Endothelial cell of umbilical vein (primary cell): Measurements from ENCODE around the gene ZDHHC19. TPM values are rescaled to one million over a fixed set of nuclear protein-coding genes. Genes with fewer than 3 reads are reported as not detected.

Experiments
- BruUV-seq: library from RNA; stranded (reverse); fragments of 400-500 nt; replicated peaks from 2 replicates; lab custom pipeline; 2021; lab: Mats Ljungman, UMichigan
- CTCF ChIA-PET: fragments of 300-600, 350-600 bp; sonication (Branson Sonifier 250); formaldehyde crosslinking; loops from one replicate; lab custom pipeline; 2021; ENCODE audit warnings: antibody characterized with exemption, inconsistent platforms; lab: Charles Lee
- POLR2A ChIA-PET: fragments of 300-600, 350-600 bp; sonication (Branson Sonifier 250); formaldehyde crosslinking; loops from one replicate; lab custom pipeline; 2021; ENCODE audit warnings: antibody characterized with exemption, inconsistent platforms; lab: Charles Lee
- DNase-seq: peaks from one replicate; pipeline ENCODE4 v3.0.0-alpha.2; 2011; ENCODE audit warnings: low read depth, low spot score
- FAIRE-seq: peaks from 2 replicates; lab custom pipeline; 2011; peaks lifted over from hg19 to GRCh38; lab: Jason Lieb, UNC
- H2AFZ ChIP-seq: 2 replicates; pipeline ENCODE4 v1.6.0; 2012; ENCODE audit warnings: low read depth, low read length, control low read depth, inconsistent platforms
- H3K27ac ChIP-seq: 2 replicates; pipeline ENCODE4 v1.5.1; 2011; ENCODE audit warnings: low read depth, mild to moderate bottlenecking, control low read depth, low read length, moderate library complexity; ENCODE audit not compliant: insufficient read depth
- H3K27me3 ChIP-seq, 2 experiments: 2 replicates each; pipeline versions ENCODE4 v1.6.0 to v1.6.1; 2011; ENCODE audit warnings: low read length in 2 of 2, mixed read lengths in 1 of 2; ENCODE audit not compliant: control insufficient read depth in 2 of 2, insufficient read depth in 2 of 2
- H3K36me3 ChIP-seq, 2 experiments: 2 replicates in 1 of 2; 3 replicates in 1 of 2; pipeline ENCODE4 v1.5.1; 2011; ENCODE audit warnings: low read length in 2 of 2, mild to moderate bottlenecking in 1 of 2, moderate library complexity in 1 of 2; ENCODE audit not compliant: control insufficient read depth in 2 of 2, insufficient read depth in 2 of 2; ENCODE audit errors: extremely low read depth in 1 of 2
- H3K4me1 ChIP-seq: 3 replicates; pipeline ENCODE4 v1.5.1; 2011; ENCODE audit warnings: mild to moderate bottlenecking, low read length; ENCODE audit not compliant: control insufficient read depth, insufficient read depth; ENCODE audit errors: extremely low read depth
- H3K4me2 ChIP-seq: 2 replicates; pipeline ENCODE4 v1.6.1; 2011; ENCODE audit warnings: low read length, control low read depth, mixed read lengths; ENCODE audit not compliant: insufficient read depth
- H3K4me3 ChIP-seq, 3 experiments: fragments of 200-600 bp in 1 of 3; sonication (generic), shearing (Covaris generic) in 1 of 3; replicated peaks in 1 of 3; 2 replicates each; pipeline ENCODE4 v1.5.1; 2011 to 2016; ENCODE audit warnings: control low read depth in 3 of 3, low read length in 3 of 3, mild to moderate bottlenecking in 2 of 3, inconsistent platforms in 1 of 3, low read depth in 1 of 3, moderate library complexity in 1 of 3; ENCODE audit not compliant: insufficient read depth in 1 of 3
- H3K79me2 ChIP-seq: 2 replicates; pipeline ENCODE4 v1.6.0; 2012; ENCODE audit warnings: low read length, inconsistent platforms; ENCODE audit not compliant: control insufficient read depth, insufficient read depth
- H3K9ac ChIP-seq: replicated peaks from 2 replicates; pipeline ENCODE3; 2011; ENCODE audit warnings: low read length, control low read depth; ENCODE audit not compliant: insufficient read depth; ENCODE audit errors: extremely low read depth
- H3K9me1 ChIP-seq: replicated peaks from 3 replicates; pipeline ENCODE4 v1.6.0; 2011; ENCODE audit warnings: mild to moderate bottlenecking, low read length; ENCODE audit not compliant: control insufficient read depth, insufficient read depth; ENCODE audit errors: extremely low read depth
- H3K9me3 ChIP-seq: replicated peaks from 2 replicates; pipeline ENCODE4 v1.5.1; 2012; ENCODE audit warnings: low read length, inconsistent platforms; ENCODE audit not compliant: control insufficient read depth, insufficient read depth
- H4K20me1 ChIP-seq: replicated peaks from 2 replicates; pipeline ENCODE3; 2011; ENCODE audit warnings: mild to moderate bottlenecking, low read length; ENCODE audit not compliant: control insufficient read depth, insufficient read depth; ENCODE audit errors: extremely low read depth
- EZH2 ChIP-seq: IDR thresholded peaks from 2 replicates; pipeline ENCODE4 v1.6.1; 2012; ENCODE audit warnings: borderline replicate concordance, low read depth, mild to moderate bottlenecking, moderate library complexity, low read length, inconsistent platforms; ENCODE audit not compliant: severe bottlenecking
- FOS ChIP-seq: IDR thresholded peaks from 2 replicates; pipeline ENCODE4 v1.6.1; 2011; ENCODE audit warnings: mild to moderate bottlenecking, low read length, moderate library complexity, borderline replicate concordance; ENCODE audit not compliant: insufficient read depth
- GATA2 ChIP-seq: IDR thresholded peaks from 2 replicates; pipeline ENCODE4 v1.7.0; 2011; ENCODE audit warnings: low read depth, mild to moderate bottlenecking, moderate library complexity, mixed read lengths, low read length; ENCODE audit not compliant: insufficient read length, insufficient read depth
- JUN ChIP-seq: IDR thresholded peaks from 2 replicates; pipeline ENCODE4 v1.6.1; 2011; ENCODE audit warnings: borderline replicate concordance, low read depth; ENCODE audit not compliant: insufficient read length, insufficient read depth
- MAX ChIP-seq: IDR thresholded peaks from 2 replicates; pipeline ENCODE4 v1.6.1; 2011; ENCODE audit not compliant: insufficient read depth, insufficient read length
- MYC ChIP-seq: IDR thresholded peaks from one replicate; pipeline ENCODE4 v1.6.1; 2011; ENCODE audit warnings: mild to moderate bottlenecking, low read depth, low read length
- POLR2A ChIP-seq: IDR thresholded peaks from 2 replicates; pipeline ENCODE4 v1.6.1; 2012; ENCODE audit warnings: low read depth, mild to moderate bottlenecking, control low read depth, low read length
- POLR2AphosphoS5 ChIP-seq: IDR thresholded peaks from 2 replicates; pipeline ENCODE4 v1.6.1; 2012; ENCODE audit warnings: low read depth, mild to moderate bottlenecking, control low read depth, low read length, moderate library complexity; ENCODE audit not compliant: insufficient read depth
- dilution Hi-C: fragments of 300-500 bp; cut with MboI; formaldehyde crosslinking; loops from one replicate; pipeline ENCODE4 v1.15.0; 2019; ENCODE audit warnings: low sequenced_read_pairs; ENCODE audit not compliant: extremely low pct_ligation_motif_present
- intact Hi-C: fragments of 100-400 bp; cut with micrococcal nuclease; formaldehyde crosslinking; loops from one replicate; pipeline ENCODE4 v1.10.0; 2022
- polyA plus RNA-seq, 4 experiments: library from polyadenylated mRNA; depleted of rRNA in 3 of 4; stranded (reverse) in 3 of 4; unstranded in 1 of 4; fragments of >200 nt; gene quantifications; 2 replicates each; pipeline versions ENCODE4 v1.2.1 to v1.2.3, GENCODE V29; 2011 to 2012; ENCODE audit warnings: missing spikeins in 1 of 4
- total RNA-seq: library from RNA; stranded (reverse); gene quantifications from 2 replicates; pipeline ENCODE4 v1.2.3, GENCODE V29; 2021
- TF ChIP-seq, protein P1 (sequence below), 2 donors: IDR thresholded peaks; 1 replicate in 1 of 2; 2 replicates in 1 of 2; pipeline ENCODE4 v1.5.1; 2011; ENCODE audit warnings: low read length in 2 of 2, mild to moderate bottlenecking in 2 of 2, moderate library complexity in 2 of 2, control low read depth in 1 of 2, inconsistent platforms in 1 of 2, low read depth in 1 of 2; ENCODE audit not compliant: insufficient read depth in 1 of 2; ENCODE audit errors: extremely low read depth in 1 of 2

ZDHHC19 gene
- total and polyA plus RNA-seq, 2 donors (not counting 3 experiments of a cell fraction or from before 2014, with no cell fraction given) = not detected

DNA sequence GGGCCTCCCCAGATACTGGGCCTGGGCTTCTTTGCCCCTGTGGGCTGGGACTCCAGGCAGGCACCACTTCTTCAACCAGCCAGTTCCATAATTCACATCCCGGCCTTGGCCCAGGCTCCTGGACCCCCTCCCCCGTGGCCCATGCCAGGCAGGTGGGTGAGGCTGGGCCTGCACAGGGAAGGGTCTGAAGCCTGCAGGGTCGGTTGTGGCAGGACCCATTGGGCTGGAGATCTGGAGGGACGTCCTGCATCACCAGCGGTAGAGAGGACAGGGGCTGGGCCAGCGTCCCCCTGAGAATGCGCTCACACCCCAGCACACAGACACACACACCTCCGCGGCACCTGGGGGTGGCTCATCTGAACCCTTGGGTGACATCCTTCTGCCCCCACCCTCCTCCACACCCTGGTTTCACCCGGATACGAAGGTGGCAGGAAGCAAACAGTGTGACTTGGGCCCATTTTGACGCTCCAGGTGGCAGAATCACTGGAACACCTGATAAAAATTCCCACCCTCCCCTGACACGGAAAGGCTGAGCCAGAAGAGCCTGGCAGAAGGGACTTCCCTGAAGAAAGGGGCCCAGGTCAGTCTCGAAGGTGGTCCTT lies 15.4 kb downstream of the ZDHHC19 start:
- Histone ChIP-seq H3K4me3 (no peak overlapping the region), H2AFZ (no peak overlapping the region), H4K20me1 (no peaks in the 10 kb centered on the region), H3K9me3 (no peaks in the 10 kb centered on the region), H3K79me2 (no peaks in the 10 kb centered on the region), H3K9me1 (no peaks in the 10 kb centered on the region), H3K27ac (no peak overlapping the region), H3K9ac (no peak overlapping the region), H3K27me3 (no peaks in the 10 kb centered on the region), H3K4me2 (no peak overlapping the region), H3K4me1 (no peaks in the 10 kb centered on the region), H3K36me3 (no peaks in the 10 kb centered on the region)
- dilution Hi-C loops (no loop called here), intact Hi-C loops (loop anchor here (1.0 to 5.0 kb wide), 6 partner anchors 114 to 345 kb away; partner anchors contain the start of gene SMCO1)
- ChIA-PET POLR2A (no interaction called here), CTCF (interaction anchor here (0.6 to 1.6 kb wide), 11 partner anchors 15 to 345 kb away, joined by 3 to 52 read pairs (median 4); no protein-coding TSS in a partner anchor)
- TF ChIP-seq MAX = no peak
- TF ChIP-seq EZH2 = no peak
- no peak for TF ChIP-seq POLR2AphosphoS5
- TF ChIP-seq GATA2 = no peak
- TF ChIP-seq FOS = no peak
- TF ChIP-seq, protein P1, sequence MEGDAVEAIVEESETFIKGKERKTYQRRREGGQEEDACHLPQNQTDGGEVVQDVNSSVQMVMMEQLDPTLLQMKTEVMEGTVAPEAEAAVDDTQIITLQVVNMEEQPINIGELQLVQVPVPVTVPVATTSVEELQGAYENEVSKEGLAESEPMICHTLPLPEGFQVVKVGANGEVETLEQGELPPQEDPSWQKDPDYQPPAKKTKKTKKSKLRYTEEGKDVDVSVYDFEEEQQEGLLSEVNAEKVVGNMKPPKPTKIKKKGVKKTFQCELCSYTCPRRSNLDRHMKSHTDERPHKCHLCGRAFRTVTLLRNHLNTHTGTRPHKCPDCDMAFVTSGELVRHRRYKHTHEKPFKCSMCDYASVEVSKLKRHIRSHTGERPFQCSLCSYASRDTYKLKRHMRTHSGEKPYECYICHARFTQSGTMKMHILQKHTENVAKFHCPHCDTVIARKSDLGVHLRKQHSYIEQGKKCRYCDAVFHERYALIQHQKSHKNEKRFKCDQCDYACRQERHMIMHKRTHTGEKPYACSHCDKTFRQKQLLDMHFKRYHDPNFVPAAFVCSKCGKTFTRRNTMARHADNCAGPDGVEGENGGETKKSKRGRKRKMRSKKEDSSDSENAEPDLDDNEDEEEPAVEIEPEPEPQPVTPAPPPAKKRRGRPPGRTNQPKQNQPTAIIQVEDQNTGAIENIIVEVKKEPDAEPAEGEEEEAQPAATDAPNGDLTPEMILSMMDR (IDR thresholded peaks at IDR 0.05; ENCODE audit: extremely low read depth in 1 of 2, insufficient read depth in 1 of 2, low read depth in 1 of 2, low read length in 2 of 2) = no peak
- no peak for TF ChIP-seq POLR2A
- no peak for TF ChIP-seq JUN
- no peak for TF ChIP-seq MYC
- DNase-seq = no peak
- no peak for FAIRE-seq
- no TSS peak for BruUV-seq
